ENCODE measurements around the gene MBTPS1. TPM values are rescaled to one million over a fixed set of nuclear protein-coding genes. Genes with fewer than 3 reads are reported as not detected.

MBTPS1 gene
- total RNA-seq, 1 experiment from 2014 or later, result 130 TPM

DNA sequence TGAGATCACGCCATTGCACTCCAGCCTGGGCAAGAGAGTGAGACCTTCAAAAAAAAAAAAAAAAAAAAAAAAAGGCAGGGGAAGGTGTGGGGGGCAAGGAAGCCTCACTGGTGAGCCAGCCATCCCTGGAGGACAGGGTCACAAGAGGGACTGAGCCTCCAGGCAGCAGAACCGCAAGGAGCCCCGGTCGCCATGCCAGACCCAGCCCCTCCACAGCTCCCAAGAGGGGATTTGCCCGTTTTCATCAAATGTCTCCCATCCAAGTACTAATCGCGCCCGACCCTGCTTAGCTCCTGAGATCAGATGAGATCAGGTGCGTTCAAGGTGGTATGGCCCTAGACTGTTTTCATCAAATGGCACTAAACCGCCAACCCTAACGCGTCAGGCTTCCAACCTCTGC, 77.0 kb downstream of the MBTPS1 start:
- intact Hi-C loops (cut with micrococcal nuclease; ENCODE audit: unreplicated experiment), result no loop called here

DNA sequence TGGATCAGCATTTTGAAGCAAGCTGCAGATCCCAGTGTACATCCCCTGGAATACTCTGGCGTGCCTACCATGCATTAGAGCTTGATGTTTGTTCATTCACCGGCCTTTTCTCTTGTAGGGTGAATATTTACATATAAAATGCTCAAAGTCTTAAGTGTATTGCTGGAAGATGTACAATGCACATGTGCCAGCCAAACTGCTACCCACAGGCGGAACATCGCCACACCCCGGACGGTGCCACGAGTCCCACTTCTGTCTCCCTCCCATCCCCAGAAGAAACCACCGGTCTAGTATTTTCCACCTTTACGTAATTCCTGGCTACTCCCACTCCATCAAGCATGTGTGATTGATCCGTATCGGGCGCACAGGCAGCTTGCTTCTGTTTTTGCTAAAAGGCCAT, 78.3 kb downstream of the MBTPS1 start:
- no peaks in the 10 kb centered on the region for H3K9me3 Mint-ChIP-seq (ENCODE audit: low read depth, unreplicated experiment)
- no peak overlapping the region for H3K4me3 Mint-ChIP-seq (ENCODE audit: low read depth, unreplicated experiment)
- H3K36me3 Mint-ChIP-seq (ENCODE audit: insufficient read depth, unreplicated experiment), result no peaks in the 10 kb centered on the region
- no peak overlapping the region for H3K27ac Mint-ChIP-seq (ENCODE audit: unreplicated experiment)
- TF ChIP-seq, protein P1, sequence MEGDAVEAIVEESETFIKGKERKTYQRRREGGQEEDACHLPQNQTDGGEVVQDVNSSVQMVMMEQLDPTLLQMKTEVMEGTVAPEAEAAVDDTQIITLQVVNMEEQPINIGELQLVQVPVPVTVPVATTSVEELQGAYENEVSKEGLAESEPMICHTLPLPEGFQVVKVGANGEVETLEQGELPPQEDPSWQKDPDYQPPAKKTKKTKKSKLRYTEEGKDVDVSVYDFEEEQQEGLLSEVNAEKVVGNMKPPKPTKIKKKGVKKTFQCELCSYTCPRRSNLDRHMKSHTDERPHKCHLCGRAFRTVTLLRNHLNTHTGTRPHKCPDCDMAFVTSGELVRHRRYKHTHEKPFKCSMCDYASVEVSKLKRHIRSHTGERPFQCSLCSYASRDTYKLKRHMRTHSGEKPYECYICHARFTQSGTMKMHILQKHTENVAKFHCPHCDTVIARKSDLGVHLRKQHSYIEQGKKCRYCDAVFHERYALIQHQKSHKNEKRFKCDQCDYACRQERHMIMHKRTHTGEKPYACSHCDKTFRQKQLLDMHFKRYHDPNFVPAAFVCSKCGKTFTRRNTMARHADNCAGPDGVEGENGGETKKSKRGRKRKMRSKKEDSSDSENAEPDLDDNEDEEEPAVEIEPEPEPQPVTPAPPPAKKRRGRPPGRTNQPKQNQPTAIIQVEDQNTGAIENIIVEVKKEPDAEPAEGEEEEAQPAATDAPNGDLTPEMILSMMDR (IDR thresholded peaks at IDR 0.05; ENCODE audit: unreplicated experiment), result no peak
- BruUV-seq (replicated peaks), result no TSS peak
- peaks cover 10% of the 10 kb centered on the region for H3K4me1 Mint-ChIP-seq (ENCODE audit: low read depth, unreplicated experiment)
- CTCF ChIA-PET, result interaction anchor here (0.8 kb wide), 1 partner anchor 381 kb away, joined by 4 read pairs; no protein-coding TSS in a partner anchor
- intact Hi-C loops (cut with micrococcal nuclease; ENCODE audit: unreplicated experiment), result no loop called here
- peaks cover 87% of the 10 kb centered on the region for H3K27me3 Mint-ChIP-seq (ENCODE audit: unreplicated experiment)
- DNase-seq, result no peak

More for the DNA sequence above, 77.0 kb downstream of the MBTPS1 start:
- Mint-ChIP-seq H3K36me3 (ENCODE audit: insufficient read depth, unreplicated experiment) (no peaks in the 10 kb centered on the region), H3K4me3 (ENCODE audit: low read depth, unreplicated experiment) (no peak overlapping the region), H3K9me3 (ENCODE audit: low read depth, unreplicated experiment) (no peaks in the 10 kb centered on the region), H3K4me1 (ENCODE audit: low read depth, unreplicated experiment) (peaks cover 19% of the 10 kb centered on the region), H3K27ac (ENCODE audit: unreplicated experiment) (no peak overlapping the region), H3K27me3 (ENCODE audit: unreplicated experiment) (peaks cover 87% of the 10 kb centered on the region)
- DNase-seq, result no peak
- BruUV-seq (replicated peaks), result no TSS peak
- TF ChIP-seq, protein P1 (IDR thresholded peaks at IDR 0.05; ENCODE audit: unreplicated experiment), result no peak
- CTCF ChIA-PET, result no interaction called here

DNA sequence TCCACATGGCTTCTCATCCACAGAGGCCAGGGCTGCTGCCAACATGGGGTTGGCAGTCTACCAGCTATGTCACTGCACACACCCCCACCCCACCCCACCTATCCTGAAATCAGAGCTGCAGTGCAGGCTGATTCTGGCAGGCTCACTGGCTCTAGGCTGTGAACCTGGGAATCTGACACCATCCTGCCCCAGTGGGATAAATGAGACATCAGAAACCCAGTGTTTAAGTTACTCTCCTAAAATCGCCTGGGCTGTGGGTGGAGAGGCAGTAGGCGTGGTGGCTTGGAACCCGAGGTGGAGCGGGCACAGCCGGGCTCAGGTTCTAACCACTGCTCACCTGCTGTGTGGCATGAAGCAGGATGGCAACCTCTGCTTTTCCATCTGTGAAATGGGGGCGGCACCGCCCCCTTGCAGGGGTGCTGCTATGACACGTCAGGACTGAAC, 79.7 kb downstream of the MBTPS1 start:
- no peak for DNase-seq
- BruUV-seq (replicated peaks), result no TSS peak
- Mint-ChIP-seq H3K27ac (ENCODE audit: unreplicated experiment) (no peak overlapping the region), H3K9me3 (ENCODE audit: low read depth, unreplicated experiment) (no peaks in the 10 kb centered on the region), H3K27me3 (ENCODE audit: unreplicated experiment) (peaks cover 78% of the 10 kb centered on the region), H3K36me3 (ENCODE audit: insufficient read depth, unreplicated experiment) (no peaks in the 10 kb centered on the region), H3K4me1 (ENCODE audit: low read depth, unreplicated experiment) (no peaks in the 10 kb centered on the region), H3K4me3 (ENCODE audit: low read depth, unreplicated experiment) (no peak overlapping the region)
- CTCF ChIA-PET, result interaction anchor here (0.6 to 1.3 kb wide), 4 partner anchors 10 to 409 kb away, joined by 3 to 6 read pairs (median 4); no protein-coding TSS in a partner anchor
- TF ChIP-seq, protein P1 (IDR thresholded peaks at IDR 0.05; ENCODE audit: unreplicated experiment), result no peak
- intact Hi-C loops (cut with micrococcal nuclease; ENCODE audit: unreplicated experiment), result no loop called here

DNA sequence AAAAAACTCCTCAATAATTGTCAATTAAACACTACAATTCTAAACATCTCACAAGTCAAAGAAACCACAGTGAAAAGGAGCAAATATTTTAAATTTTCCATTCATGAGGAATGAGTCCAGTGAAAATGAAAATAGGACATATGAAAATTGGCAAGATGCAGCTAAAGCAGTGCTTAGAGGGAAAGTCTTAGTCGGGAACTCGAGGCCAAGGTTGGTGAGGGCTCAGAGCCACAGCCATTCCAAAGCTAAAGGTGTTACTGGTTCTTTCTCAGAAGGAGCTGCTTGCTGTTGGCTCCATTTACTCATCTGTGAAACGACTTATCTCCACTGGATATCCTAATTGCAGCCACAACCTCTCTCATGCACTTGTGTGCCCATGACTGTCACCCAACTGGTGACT, 80.6 kb downstream of the MBTPS1 start:
- H3K4me1 Mint-ChIP-seq (ENCODE audit: low read depth, unreplicated experiment), result no peaks in the 10 kb centered on the region
- DNase-seq, result no peak
- H3K27me3 Mint-ChIP-seq (ENCODE audit: unreplicated experiment), result peaks cover 77% of the 10 kb centered on the region
- H3K4me3 Mint-ChIP-seq (ENCODE audit: low read depth, unreplicated experiment), result no peak overlapping the region
- CTCF ChIA-PET, result no interaction called here
- H3K36me3 Mint-ChIP-seq (ENCODE audit: insufficient read depth, unreplicated experiment), result no peaks in the 10 kb centered on the region
- intact Hi-C loops (cut with micrococcal nuclease; ENCODE audit: unreplicated experiment), result no loop called here
- no peak overlapping the region for H3K27ac Mint-ChIP-seq (ENCODE audit: unreplicated experiment)
- TF ChIP-seq, protein P1 (IDR thresholded peaks at IDR 0.05; ENCODE audit: unreplicated experiment), result no peak
- no TSS peak for BruUV-seq (replicated peaks)
- no peaks in the 10 kb centered on the region for H3K9me3 Mint-ChIP-seq (ENCODE audit: low read depth, unreplicated experiment)
